Measurements from ENCODE around the gene BMPR2. TPM values are rescaled to one million over a fixed set of nuclear protein-coding genes. Genes with fewer than 3 reads are reported as not detected.
"Not testable (repeated sequence)": the region's sequence is repeated elsewhere in the genome, so short reads cannot be mapped to it uniquely, and the experiment has no call there.

BMPR2 gene
- total RNA-seq, 1 experiment from 2014 or later = 9.7 TPM

DNA sequence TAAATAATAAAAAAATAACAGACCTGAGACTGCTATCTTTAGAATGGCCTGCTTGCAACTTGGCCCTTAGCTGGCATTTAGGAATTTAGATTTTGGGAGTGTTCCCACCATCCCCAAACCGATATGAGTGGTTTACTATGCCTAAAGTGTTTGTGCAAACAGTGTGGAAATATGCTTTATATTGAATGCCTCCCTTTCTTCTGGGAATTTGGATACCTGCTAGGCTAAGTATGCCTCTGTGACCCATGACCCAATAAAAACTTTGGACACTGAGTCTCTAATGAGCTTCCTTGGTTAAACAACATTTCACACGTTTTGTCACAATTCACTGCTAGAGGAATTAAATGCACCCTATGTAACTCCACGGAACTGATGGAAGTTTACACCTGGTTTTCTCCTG, 73.2 kb downstream of the BMPR2 start:
- no peak for DNase-seq (ENCODE audit: low spot score)

DNA sequence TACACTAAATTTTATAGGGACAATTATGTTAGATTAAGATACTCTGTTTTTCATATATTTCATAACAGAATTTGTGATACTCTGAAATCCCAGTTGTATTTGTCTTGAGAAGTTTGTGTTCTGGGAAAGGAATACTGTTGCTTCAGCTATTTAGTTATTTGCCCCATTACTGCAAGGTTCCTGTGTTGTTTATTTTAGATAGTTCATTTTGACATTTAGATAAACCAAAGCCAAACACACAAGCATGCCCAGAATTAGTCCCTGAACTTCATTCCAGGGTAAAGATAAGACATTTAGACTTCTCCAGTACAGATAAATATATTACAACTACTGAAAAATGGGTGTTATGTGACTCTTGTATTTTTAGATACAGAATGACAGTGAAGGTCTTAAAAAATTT, 74.7 kb downstream of the BMPR2 start:
- no peak for DNase-seq (ENCODE audit: low spot score)

DNA sequence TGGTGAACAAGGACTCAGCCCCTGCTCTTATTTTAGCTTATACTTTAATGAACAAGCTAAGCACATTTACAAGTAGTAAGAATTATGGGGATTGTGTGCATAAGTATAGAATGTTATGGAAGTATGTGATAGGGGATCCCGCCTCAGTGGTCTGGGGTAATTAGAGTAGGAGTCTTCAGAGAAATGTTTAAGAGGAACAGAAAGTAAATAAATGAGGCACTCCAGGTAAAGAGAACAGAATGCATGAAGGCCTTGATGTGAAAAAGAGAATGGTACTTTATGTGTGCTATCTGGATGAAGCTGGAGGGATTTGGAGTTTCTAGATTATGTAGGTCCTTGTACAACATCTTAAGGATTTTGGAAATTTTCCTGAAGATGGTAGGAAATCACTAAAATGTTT, 76.6 kb downstream of the BMPR2 start:
- DNase-seq (ENCODE audit: low spot score) = no peak

DNA sequence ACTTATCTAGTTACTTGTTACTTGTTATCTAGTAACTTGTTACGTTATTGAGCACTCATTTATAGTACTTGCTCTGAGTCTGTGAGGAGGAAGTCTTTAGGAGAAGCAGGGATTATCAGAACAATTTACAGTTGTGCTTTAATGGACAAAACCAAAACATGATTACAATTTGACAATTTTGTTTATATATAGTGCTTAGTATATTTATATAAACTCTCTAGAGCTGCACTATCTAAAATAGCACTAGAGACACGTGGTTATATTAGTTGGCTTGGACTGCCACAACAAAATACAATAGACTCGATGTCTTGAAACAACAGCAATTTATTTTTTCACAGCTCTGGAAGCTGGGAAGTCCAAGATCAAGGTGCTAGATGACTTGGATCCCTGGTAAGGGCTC, 78.4 kb downstream of the BMPR2 start:
- no peak for DNase-seq (ENCODE audit: low spot score)

DNA sequence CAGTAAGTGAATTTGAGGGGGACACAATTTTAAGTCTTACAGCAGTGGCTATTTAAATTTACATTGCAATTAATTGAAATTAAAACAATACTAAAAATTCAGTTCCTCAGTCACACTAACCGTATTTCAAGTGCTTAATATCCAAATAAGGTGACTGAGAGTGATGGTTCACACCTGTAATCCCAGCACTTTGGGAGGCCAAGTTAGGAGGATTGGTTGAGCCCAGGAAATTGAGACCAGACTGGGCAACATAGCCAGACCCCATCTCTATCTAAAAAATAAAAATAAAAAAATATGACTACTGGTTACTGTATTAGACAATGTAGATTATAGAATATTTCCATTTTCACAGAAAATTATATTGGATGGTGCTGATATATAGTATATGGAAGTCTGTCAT, 79.0 kb downstream of the BMPR2 start:
- no peak for DNase-seq (ENCODE audit: low spot score)

DNA sequence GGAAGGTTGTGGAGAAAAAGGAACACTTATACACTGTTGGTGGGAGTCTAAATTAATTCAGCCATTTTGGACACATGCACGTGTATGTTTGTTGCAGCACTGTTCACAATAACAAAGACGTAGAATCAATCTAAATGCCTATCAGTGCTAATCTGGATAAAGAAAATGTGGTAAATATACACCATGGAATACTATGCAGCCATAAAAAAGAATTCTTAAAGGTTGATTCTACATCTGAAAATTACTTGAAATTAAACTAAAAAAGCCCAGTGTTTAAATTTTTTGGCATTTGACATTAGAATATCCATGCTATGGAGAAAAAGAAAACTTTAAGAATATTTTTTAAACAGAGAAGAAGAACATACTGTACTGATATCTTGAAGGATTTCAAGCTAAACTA, 84.0 kb downstream of the BMPR2 start:
- no peak for DNase-seq (ENCODE audit: low spot score)

DNA sequence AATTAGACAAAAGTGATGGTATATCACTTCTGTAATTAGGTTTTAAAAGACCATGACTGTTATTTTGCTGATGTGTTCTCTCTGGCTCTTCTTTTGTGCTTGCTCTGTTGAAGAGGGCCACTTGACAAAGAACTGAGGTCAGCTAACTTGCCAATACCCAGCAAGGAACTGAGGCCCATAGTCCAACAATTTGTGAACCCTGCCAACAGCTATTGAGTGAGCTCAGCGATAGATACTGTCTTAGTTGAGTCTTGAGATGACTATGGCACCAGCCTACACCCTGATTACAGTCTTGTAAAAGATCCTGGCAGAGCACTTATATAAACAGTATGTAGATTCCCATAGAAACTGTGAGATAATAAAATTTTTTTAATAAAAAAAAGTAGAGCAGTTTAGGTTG, 103.0 kb downstream of the BMPR2 start:
- DNase-seq (ENCODE audit: low spot score) = no peak

DNA sequence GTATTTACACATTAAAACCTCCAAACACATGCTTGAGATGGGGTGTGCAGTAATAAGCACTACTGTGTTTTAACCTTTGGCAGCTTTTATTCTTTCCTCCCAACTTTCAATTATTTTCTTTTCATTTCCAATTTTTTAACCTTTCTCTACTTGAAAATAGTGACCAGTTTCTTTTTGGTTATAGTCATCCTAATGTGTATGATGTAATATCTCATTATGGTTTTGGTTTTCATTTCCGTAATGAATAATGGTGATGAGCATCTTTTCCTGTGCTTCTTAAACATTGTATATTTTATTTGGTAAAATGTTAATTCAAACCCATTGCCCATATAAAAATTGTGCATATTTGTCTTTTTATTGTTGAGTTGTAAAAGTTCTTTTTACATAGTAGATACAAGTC, 103.5 kb downstream of the BMPR2 start:
- no peak for DNase-seq (ENCODE audit: low spot score)

DNA sequence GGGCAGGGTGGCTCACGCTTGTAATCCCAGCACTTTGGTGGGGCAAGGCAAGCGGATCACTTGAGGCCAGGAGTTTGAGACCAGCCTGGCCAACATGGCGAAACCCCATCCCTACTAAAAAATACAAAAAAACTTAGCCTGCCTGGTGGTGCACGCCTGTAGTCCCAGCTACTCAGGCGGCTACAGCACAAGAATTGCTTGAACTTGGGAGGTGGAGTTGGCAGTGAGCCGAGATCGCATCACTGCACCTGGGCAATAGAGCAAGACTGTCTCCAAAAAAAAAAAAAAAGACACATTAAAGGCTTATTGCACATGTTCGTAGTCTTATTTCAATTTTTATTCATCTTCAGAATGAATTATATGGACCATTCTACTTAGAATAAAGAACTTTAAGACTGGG, 110.2 kb downstream of the BMPR2 start:
- DNase-seq (ENCODE audit: low spot score) = no peak

DNA sequence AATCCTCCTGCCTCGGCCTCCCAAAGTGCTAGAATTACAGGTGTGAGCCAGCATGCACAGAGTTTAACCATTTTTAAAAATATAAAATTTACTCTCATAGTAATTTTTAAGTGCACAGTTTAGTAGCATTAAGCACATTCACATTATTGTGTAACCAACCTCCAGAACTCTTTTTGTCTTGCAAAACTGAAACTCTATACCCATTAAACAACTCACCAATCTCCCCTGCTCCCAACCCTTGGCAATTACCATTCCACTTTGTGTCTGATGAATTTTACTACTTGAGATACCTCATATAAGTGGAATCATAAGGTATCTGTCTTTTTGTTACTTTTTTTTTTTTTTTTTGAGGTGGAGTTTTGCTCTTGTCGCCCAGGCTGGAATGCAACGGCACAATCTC, 112.5 kb downstream of the BMPR2 start:
- DNase-seq (ENCODE audit: low spot score) = no peak

DNA sequence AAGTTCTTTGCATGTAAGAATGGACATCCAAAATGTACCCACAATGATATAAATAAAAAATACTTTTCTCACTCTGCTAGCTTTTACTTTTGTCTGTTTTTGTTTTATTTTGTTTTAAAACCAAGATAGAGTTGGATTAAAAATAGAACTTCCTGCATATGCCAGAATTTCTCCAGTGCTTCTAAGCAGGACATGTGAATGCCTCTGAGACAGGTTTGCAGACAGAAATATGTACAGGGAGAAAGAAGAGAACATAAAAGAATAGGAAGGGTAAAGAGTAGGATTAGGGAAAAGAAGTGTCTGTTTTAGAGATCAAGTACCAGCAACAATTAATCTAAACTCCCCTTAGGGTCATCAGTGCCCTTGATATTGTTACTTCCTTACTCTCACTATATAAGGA, 114.4 kb downstream of the BMPR2 start:
- DNase-seq (ENCODE audit: low spot score) = no peak

DNA sequence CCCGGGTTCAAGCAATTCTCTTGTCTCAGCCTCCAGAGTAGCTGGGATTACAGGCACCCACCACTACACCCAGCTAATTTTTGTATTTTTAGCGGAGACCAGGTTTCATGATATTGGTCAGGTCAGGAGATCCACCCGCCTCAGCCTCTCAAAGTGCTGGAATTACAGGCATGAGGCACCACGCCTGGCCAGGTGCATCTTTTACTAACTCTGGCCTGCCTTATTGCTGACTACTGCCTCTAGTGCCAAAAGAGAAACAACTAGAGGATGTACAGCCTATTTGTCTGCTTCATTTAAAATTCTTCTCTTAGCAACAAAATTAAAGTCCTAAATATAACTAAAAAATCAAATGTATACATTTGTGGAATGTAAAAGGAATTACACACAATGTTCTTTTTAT, 115.4 kb downstream of the BMPR2 start:
- peak; percentile 4 for DNase-seq (ENCODE audit: low spot score)

DNA sequence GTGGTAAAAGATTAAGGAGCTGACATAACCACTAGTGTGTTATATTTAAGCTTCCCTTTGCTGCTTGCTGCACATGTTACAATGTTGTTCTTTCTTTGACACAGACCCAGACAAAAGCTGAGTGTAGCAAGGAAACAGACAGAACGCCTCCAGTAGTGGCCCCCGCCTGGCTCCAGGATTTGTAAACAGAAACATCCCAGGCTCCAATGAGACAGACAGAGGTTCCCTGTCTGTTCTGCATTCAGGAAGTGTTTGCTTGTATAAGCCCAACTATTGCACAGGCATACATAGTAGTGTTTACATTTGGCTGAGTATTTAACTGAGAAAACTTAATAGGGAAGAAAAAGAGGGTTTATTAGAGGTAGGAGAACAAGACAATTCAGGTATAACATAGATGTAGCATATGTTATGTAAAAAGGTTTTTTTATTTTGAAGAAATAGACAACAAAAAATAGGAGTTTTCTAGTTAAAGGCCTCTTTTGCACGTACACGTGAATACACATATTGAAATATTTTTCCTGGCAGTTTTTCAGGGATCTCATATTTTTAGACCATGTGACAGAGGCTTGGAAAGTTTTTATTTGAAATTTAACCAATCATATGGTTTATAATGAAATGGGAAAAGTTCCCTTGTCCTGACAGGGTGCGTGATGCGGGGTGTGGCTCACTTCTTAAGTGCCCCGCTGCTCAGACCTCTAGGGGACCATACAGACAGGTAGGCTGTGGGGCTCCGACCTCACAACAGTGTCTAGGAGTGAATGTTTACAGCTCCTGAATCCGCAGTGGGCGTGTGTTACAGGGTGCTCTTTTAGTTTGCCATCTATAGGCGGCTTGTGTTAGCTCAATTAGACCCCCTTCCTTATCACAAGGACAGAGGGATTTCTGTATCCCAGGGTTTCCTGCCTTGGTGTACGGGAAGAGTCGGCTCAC, 118.4 kb downstream of the BMPR2 start:
- peak; percentile 14 for DNase-seq (ENCODE audit: low spot score)

DNA sequence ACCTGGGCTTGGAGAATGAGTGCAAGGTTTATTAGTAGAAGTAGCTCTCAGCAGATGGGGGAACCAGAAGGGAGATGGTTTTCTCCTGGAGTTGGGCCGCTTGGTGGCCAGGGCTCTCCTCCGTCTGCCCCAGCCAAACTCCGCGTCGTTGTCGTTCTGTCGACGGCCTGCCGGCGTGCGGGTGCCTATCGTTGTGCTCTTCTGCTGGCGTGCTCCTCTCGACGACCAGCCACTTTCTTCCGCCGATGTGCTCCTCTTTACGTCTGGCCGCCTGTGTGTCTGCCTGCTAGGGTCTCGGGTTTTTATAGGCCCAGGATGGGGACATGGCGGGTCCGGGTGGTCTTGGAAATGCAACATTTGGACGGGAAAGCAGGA, 119.1 kb downstream of the BMPR2 start:
- DNase-seq (ENCODE audit: low spot score) = no peak

DNA sequence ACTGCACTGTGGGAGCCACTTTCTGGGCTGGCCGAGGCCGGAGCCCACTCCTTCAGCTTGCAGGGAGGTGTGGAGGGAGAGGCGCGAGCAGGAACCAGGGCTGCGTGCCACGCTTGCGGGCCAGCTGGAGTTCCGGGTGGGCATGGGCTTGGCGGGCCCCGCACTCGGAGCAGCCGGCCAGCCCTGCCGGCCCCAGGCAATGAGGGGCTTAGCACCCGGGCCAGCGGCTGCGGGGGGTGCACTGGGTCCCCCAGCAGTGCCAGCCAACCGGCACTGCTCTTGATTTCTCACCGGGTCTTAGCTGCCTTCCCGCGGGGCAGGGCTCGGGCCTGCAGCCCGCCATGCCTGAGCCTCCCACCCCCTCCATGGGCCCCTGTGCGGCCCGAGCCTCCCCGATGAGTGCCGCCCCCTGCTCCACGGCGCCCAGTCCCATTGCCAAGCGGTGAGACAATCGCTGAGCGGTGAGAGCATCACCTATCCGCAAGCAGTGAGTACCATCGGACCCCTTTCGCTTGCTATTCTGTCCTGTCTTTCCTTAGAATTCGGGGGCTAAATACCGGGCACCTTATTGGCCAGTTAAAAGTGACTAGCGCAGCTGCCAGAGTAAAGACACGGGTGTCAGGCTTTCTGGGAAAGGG, 120.8 kb downstream of the BMPR2 start:
- not testable (repeated sequence) for DNase-seq (ENCODE audit: low spot score)

DNA sequence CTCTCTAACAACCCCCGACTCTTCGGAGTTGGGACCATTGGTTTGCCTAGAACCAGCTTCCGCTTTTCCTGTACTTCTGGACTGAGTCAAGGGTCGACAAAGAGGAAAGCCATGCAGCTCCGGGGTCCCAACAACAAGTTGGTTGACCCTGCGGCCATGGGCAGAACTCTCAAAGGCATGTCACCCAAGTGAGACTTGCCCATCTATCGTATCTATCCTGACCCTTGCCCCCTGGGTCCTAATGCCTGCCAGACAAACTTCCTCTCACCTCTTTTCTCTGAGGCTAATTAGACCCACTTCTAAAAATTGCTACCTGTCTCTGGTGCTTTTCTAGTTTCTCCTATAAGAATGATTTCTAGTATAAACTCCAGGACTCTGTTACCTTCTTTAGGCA, 121.3 kb downstream of the BMPR2 start:
- not testable (repeated sequence) for DNase-seq (ENCODE audit: low spot score)

DNA sequence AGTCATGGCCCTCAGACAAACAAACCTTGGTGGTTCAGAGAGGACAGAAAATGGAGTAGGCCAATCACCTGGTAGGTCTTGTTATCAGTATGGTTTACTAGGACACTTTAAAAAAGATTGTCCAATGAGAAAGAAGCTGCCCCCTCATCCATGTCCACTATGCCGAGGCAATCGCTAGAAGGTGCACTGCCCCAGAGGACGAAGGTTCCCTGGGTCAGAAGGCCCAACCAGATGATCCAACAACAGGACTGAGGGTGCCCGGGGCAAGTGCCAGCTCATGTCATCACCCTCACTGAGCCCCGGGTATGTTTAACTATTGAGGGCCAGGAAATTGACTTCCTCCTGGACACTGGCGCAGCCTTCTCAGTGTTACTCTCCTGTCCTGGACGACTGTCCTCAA, 123.7 kb downstream of the BMPR2 start:
- DNase-seq (ENCODE audit: low spot score) = not testable (repeated sequence)

DNA sequence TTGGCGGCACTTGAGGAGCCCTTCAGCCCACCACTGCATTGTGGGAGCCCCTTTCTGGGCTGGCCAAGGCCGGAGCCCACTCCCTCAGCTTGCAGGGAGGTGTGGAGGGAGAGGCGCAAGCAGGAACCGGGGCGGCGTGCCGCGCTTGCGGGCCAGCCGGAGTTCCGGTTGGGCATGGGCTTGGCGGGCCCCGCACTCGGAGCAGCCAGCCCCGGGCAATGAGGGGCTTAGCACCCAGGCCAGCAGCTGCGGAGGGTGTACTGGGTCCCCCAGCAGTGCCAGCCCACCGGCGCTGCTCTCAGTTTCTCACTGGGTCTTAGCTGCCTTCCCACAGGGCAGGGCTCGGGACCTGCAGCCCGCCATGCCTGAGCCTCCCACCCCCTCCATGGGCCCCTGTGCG, 127.1 kb downstream of the BMPR2 start:
- not testable (repeated sequence) for DNase-seq (ENCODE audit: low spot score)

DNA sequence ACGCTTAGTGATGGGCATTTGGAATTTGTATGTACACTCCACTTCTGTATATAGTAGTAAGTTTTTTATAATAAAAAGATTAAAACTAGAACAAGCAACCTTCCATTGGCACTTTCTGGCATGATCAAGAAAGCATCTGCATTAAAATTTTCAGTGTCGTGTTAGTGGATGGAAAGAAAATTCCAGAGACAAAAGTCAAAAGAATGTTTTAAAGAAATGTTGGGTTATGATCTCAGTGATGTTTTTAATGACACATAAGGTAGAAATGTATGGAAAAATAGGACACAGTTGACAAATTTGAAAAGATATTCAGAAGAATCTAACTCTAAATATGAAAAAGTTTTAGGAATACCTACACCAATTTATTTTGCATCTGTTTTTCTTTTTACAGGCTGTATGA, 132.6 kb downstream of the BMPR2 start:
- no peak for DNase-seq (ENCODE audit: low spot score)

DNA sequence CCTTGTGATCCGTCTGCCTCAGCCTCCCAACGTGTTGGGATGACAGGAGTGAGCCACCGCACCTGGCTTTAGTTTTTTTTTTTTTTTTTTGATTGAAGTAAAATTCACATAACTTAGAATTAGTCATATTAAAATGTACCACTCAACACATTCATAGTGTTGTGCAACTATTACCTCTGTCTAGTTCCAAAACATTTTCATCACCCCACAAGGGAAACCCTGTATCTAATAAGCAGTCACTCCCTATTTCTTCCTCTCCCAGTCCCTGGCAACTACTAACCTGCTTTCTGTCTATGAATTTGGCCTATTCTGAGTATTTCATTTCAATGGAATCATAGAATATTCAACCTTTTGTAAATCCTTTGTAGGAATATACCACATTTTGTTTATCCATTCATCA, 134.8 kb downstream of the BMPR2 start:
- no peak for DNase-seq (ENCODE audit: low spot score)

DNA sequence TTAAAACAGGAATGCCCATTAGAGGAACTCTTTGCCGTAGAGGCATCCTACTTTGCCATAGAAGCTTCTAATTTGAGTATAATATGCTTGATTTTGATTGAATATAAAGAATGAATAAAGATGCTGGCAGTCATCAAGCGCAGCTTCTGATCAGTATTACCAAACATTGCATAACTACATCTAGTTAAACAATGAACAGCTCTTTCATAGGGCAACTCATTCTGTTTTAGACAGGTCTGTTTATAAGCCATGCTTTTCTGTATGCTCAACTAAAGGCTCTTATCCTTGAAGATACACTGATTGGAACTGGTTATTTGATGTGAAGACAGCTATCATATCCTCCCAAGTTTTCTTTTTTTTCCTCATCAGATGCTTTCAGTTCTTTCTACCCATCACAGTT, 136.0 kb downstream of the BMPR2 start:
- no peak for DNase-seq (ENCODE audit: low spot score)

DNA sequence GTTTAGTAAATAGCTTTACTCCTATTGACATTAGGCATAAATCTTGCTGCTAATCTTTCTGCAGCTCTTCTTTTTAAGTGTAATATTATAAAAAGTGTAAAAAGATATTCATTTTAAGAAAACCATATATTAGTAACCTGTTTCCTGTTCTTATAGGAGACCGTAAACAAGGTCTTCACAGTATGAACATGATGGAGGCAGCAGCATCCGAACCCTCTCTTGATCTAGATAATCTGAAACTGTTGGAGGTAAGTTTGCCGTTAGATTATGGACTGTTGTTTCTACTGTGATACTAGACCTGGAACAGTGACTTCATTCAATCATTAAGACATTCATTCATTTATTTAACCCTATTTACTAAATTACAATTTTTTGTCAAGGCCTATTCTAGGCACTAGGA, 138.6 kb downstream of the BMPR2 start:
- no peak for DNase-seq (ENCODE audit: low spot score)

DNA sequence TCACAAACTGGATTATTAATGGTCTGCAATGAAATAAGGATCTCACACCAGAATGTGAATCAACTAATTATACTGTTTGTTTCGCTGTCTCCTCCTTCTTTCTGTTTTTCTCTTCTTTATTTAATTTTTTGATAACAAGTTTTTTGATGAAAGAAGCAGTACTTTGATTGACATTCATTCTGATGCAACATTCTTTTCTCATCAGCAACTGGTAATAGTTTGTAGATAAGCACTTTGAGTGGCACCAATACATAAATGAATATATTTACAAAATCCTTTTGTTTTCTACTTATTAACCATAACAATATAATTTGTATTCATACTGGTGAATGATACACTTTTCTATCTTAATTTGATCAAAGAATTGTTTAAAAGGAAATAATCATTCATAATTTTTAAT, 143.3 kb downstream of the BMPR2 start:
- no peak for DNase-seq (ENCODE audit: low spot score)
